ENCODE data around the gene SHISA5. TPM values are rescaled to one million over a fixed set of nuclear protein-coding genes. Genes with fewer than 3 reads are reported as not detected.

The SHISA5 gene
- total and polyA plus RNA-seq, 2 donors from 2014 or later, result 157 to 214 TPM

GRCh38 chr3:48446043-48446424 lies 57.9 kb downstream of the SHISA5 start:
- Histone ChIP-seq H3K4me3 (ENCODE audit: low read length in 3 of 3) (peak overlapping the region; percentile 72 to 85 (median 80)), H3K9ac (ENCODE audit: low read length in 3 of 3) (peak overlapping the region; percentile 13 to 82 (median 41)), H3K27me3 (ENCODE audit: control insufficient read depth, insufficient read depth, low read length) (no peaks in the 10 kb centered on the region), H3K4me1 (ENCODE audit: control insufficient read depth in 2 of 3, insufficient read depth in 2 of 3, low read depth in 1 of 3, low read length in 3 of 3) (peaks cover 4 to 17% (median 12%) of the 10 kb centered on the region in 3 donors), H3K9me3 (ENCODE audit: control insufficient read depth in 2 of 3, insufficient read depth in 1 of 3, low read length in 3 of 3) (no peaks in the 10 kb centered on the region), H3K27ac (ENCODE audit: low read depth in 2 of 2, low read length in 2 of 2) (peak overlapping the region in 1 of 2 donors; percentile 80), H3K36me3 (ENCODE audit: control insufficient read depth in 2 of 3, insufficient read depth in 3 of 3, low read length in 3 of 3) (peaks cover 2 to 12% (median 4%) of the 10 kb centered on the region in 3 donors)
- DNase-seq, result no peak
- no peak for FAIRE-seq
- intact Hi-C loops (cut with DNase I), result no loop called here
- TF ChIP-seq CTCF (IDR thresholded peaks at IDR 0.05; ENCODE audit: borderline replicate concordance, extremely low read depth, insufficient read depth), result no peak

GRCh38 chr3:48445277-48445882 lies 58.6 kb downstream of the SHISA5 start:
- no peak for TF ChIP-seq CTCF (IDR thresholded peaks at IDR 0.05; ENCODE audit: borderline replicate concordance, extremely low read depth, insufficient read depth)
- Histone ChIP-seq H3K36me3 (ENCODE audit: control insufficient read depth in 2 of 3, insufficient read depth in 3 of 3, low read length in 3 of 3) (peaks cover 2 to 12% (median 4%) of the 10 kb centered on the region in 3 donors), H3K9me3 (ENCODE audit: control insufficient read depth in 2 of 3, insufficient read depth in 1 of 3, low read length in 3 of 3) (no peaks in the 10 kb centered on the region), H3K27me3 (ENCODE audit: control insufficient read depth, insufficient read depth, low read length) (no peaks in the 10 kb centered on the region), H3K4me1 (ENCODE audit: control insufficient read depth in 2 of 3, insufficient read depth in 2 of 3, low read depth in 1 of 3, low read length in 3 of 3) (peaks cover 4 to 17% (median 12%) of the 10 kb centered on the region in 3 donors), H3K9ac (ENCODE audit: low read length in 3 of 3) (no peak overlapping the region), H3K4me3 (ENCODE audit: low read length in 3 of 3) (no peak overlapping the region), H3K27ac (ENCODE audit: low read depth in 2 of 2, low read length in 2 of 2) (no peak overlapping the region)
- DNase-seq (peak in 1 of 5 donors; percentile 6), FAIRE-seq (no peak)
- intact Hi-C loops (cut with DNase I), result no loop called here

GRCh38 chr3:48441940-48442339 lies 62.0 kb downstream of the SHISA5 start:
- Histone ChIP-seq H3K27me3 (ENCODE audit: control insufficient read depth, insufficient read depth, low read length) (no peaks in the 10 kb centered on the region), H3K4me3 (ENCODE audit: low read length in 3 of 3) (peak overlapping the region in 1 of 3 donors; percentile 100), H3K9ac (ENCODE audit: low read length in 3 of 3) (peak overlapping the region in 1 of 3 donors; percentile 51), H3K27ac (ENCODE audit: low read depth in 2 of 2, low read length in 2 of 2) (no peak overlapping the region), H3K36me3 (ENCODE audit: control insufficient read depth in 2 of 3, insufficient read depth in 3 of 3, low read length in 3 of 3) (peaks cover 2 to 12% (median 4%) of the 10 kb centered on the region in 3 donors), H3K4me1 (ENCODE audit: control insufficient read depth in 2 of 3, insufficient read depth in 2 of 3, low read depth in 1 of 3, low read length in 3 of 3) (peaks cover 0 to 13% (median 11%) of the 10 kb centered on the region in 3 donors), H3K9me3 (ENCODE audit: control insufficient read depth in 2 of 3, insufficient read depth in 1 of 3, low read length in 3 of 3) (no peaks in the 10 kb centered on the region)
- no peak for DNase-seq
- FAIRE-seq, result no peak
- TF ChIP-seq CTCF (IDR thresholded peaks at IDR 0.05; ENCODE audit: borderline replicate concordance, extremely low read depth, insufficient read depth), result no peak
- intact Hi-C loops (cut with DNase I), result no loop called here
